ENCODE data around the gene TTC1.
A peak's percentile ranks its signal among the peaks of the same experiment; 100 is the strongest.
"Not testable (repeated sequence)": the region's sequence is repeated elsewhere in the genome, so short reads cannot be mapped to it uniquely, and the experiment has no call there.

The TTC1 gene

DNA sequence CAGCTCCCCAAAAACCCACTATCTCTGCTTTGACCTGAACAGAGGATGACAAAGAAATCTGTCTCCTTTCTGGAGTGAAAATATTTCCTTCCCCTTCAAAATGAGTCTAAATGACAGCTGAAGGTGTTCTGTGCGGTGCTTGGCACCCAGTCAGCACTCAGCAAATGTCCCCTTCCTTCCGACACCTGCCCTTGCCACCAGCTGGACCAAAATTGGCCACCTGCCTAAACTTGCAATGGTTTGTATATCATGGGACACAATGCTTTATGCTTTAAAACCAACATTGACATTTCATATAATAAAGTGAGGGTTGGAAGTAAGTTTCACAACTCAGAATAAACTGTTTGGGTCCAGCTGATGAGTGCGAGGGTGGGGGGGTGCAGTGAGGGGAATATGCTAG, 7.5 kb upstream of the TTC1 start:
- peak; percentile 83 for DNase-seq

DNA sequence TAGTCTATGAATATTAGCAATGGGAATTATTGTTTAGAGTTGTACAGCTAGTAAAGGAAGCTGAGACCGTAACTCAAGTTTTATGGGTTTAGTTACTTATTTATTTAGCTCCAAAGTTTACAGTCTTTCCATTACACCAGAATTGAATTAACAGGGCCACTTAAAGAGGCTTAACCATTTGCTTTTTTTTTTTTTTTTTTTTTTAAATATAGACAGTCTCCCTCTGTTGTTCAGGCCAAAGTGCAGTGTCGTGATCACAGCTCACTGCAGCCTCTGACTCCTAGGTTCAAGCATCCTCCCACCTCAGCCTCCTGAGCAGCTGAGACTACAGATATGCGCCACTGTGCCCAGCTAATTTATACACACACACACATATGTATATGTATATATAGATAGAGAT, 1.4 kb upstream of the TTC1 start:
- DNase-seq = no peak

DNA sequence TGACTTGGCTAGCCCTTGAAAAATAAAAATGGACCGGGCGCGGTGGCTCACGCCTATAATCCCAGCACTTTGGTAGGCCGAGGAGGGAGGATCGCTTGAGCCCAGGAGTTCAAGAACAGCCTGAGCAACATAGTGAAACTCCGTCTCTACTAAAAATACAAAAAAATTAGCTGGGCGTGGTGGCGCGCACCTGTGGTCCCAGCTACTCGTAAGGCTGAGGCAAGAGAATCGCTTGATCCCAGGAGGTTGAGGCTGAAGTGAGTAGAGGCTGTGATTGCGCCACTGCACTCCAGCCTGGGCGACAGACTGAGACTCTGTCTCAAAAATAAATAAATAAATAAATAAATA, 436 bp upstream of the TTC1 start:
- not testable (repeated sequence) for DNase-seq

DNA sequence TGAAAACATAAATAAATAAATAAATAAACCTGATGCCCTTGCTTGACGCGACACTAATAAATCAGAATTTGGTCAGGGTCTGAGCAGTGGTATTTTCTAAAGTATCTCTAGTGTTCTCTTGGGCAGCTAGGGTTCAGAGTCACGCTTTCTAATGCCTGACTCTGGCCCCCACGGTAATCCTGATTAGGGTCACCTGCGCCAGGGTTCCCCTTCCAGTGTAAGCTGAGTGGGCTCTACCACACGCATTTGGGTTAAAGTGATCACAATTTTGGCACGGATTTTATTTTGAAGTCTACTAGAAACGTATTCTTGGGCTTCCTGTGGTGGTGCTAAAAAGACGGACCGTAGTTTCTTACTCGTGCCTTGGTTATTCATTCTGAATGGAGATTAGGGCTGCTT, 651 bp downstream of the TTC1 start:
- no peak for DNase-seq

- DNase-seq = no peak
Observed at GRCh38 chr5:160011471-160011870, 2.5 kb downstream of the TTC1 start.

- DNase-seq = not testable (repeated sequence)
Observed at GRCh38 chr5:160014197-160014596, 5.3 kb downstream of the TTC1 start.

DNA sequence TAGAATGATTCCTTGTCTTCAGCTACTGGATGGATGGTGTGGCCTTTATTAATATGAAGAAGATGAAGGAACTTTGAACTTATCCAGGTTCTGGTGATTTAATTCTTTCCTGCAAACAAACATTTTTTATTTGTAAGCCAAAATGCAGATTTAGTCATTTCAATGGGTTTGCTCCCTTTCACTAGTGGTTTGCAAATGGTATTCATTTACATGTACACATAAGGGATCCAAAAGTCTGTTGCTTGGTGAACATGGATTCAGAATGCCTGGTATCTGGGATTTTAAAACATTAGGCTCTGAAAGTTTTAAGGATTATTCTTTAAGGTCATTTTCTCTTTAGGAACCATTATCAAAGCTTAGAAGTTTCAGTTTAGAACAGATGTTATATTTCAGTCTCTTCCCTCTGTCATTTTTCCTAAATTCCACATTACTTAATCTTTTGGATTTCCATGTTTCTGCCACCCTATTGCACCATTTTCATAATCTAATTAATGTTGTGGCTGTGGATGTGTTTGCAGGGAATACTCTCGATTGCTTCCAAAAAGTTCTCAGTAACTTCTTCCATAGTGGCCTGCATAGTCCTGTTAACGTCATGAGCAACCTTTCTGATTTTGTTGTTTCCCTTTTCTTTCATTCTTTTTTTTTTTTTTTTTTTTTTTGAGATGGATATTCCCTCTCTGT, 10.1 kb downstream of the TTC1 start:
- no peak for DNase-seq

GRCh38 chr5:160020266-160020770, 11.4 kb downstream of the TTC1 start:
- DNase-seq = no peak

- no peak for DNase-seq
Observed at GRCh38 chr5:160020964-160021363, 12.0 kb downstream of the TTC1 start.

DNA sequence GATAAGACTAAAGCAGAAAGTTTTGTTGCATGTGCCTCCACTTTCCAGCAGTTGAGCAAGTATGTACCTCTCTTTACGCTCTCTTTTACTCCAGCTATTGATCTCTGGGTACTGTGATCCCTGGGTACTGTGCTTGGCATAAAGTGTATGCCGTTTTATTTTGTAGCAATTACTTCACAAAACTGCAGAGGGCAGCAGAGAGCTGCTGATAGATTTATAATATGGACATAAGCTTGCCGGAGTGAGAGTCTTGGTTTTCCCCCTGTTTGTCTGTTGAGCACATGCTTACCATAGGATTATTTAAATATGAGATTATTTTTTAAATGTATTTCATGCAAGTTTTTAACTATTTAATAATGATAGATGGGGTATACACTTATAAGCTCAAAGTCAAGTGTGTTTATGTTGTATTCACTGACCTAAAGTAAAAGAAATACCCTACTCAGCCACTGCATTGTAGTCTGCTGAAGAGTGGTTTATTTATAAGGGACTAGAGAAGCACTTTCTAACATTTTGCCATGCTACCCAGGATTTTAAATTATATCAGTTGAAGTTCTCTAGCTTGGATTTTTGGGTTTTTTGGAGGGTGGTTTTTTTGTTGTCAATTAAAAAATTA, 13.0 kb downstream of the TTC1 start:
- peak; percentile 70 for DNase-seq

DNA sequence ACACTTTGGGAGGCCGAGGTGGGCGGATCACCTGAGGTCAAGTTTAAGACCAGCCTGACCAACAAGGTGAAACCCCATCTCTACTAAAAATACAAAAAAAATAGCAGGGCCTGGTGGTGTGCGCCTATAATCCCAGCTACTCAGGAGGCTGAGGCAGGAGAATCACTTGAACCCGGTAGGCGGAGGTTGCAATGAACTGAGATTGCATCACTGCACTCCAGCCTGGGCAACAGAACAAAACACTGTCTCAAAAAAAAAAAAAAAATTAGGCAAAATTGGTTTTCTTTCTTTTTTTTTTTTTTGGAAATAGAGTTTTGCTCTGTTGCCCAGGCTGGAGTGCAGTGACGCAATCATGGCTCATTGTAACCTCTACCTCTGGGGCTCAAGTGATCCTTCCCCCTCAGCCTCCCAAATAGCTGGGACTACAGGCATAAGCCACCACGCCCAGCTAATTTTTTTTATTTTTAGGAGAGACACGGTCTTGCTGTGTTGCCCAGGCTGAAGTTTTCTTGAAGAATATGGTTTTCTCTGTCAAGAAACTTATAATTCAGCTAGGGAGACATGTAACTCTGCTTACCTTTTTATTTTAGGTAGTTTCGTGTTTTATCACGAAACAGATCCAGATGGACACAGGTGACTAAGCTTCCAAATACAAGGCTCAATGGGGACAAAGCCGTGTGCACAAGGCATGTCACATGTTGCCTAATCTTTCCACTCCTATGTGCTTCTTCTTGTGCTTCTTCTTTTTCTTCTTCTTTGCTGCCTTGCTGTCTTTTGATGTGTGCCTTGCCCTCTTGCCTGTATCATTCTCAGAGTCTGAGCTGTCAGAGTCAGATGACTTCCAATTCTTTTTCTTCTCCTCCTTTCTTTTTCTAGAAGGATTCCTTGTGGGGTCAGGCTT, 14.3 kb downstream of the TTC1 start:
- no peak for DNase-seq

DNA sequence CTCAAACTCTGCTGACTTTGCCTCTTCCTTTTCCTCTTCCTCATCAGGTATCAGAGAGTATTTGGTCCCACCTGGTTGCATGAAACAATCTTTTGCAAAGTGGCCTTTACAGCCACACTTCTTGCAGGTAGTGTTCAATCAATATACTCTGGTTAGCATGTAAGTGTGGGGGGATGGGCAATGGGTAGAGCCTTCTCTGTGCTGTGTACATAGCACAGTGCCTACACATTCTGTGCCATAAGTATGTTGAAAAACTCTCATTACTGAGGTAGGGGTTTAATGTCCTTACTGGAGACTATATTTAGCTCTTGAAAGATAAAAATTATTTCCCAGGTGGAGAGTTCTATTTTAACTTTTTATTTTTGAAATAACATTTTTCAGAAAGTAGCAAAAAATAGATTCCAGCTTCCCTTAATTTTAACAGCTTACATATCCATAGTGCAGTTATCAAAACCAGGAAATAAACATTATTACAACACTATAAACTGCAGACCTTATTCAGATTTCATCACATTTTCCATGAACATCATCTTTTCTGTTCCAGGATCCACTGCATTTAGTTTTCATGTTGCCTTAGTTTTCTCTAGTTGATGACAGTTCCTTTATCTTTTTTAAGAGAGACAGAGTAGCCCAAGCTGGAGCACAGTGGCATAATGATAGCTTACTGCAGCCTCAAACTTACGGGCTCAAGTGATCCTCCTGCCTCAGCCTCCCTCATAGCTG, 15.1 kb downstream of the TTC1 start:
- no peak for DNase-seq

DNA sequence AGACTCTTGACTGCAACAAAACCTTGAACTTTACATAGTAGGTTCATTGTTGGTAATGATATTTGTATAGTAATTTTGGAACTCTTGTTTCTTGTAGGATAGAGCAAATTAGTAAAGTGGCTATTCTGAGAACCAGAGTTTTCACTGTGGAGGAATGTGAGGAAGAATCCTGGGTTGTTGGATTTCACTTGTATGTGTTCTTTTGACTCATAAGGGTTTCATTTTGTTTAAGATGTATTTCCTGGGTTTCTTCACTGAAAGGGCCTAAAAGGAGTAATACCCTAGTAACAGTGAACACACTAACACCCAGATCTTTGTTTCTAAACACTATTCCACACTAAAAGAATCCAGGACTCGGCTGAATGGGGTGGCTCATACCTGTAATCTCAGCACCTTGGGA, 20.1 kb downstream of the TTC1 start:
- no peak for DNase-seq

- no peak for DNase-seq
Observed at GRCh38 chr5:160029540-160030139, 20.7 kb downstream of the TTC1 start.

GRCh38 chr5:160030631-160031377, 21.9 kb downstream of the TTC1 start:
- no peak for DNase-seq

DNA sequence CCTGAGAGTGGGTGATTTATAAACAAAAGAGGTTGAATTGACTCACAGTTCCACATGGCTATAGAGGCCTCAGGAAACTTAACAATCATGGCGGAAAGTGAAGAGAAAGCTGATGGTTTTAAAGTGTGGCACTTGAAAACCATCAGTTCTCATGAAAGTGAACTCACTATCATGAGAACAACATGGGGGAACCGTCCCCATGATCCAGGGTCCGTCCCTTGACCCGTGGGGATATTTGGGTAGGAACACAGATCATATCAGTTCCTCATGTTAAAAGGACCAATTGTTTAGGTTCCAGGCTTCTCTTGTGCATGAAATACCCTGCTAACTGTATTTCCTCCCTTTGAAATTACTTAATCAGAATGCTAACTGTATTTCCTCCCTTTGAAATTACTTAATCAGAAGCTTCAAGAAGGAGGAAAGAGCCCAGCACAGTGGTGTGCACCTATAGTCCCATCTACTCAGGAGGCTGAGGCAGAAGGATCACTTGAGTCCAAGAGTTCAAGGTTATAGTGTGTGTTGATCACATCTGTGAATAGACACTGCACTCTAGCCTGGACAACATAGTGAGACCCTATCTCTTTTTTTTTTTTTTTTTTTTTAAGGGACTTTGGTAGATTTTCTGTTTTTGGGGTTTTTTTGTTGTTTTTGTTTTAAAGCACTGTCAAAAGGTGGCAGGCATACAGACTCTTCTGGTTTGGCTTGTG, 24.8 kb downstream of the TTC1 start:
- no peak for DNase-seq

DNA sequence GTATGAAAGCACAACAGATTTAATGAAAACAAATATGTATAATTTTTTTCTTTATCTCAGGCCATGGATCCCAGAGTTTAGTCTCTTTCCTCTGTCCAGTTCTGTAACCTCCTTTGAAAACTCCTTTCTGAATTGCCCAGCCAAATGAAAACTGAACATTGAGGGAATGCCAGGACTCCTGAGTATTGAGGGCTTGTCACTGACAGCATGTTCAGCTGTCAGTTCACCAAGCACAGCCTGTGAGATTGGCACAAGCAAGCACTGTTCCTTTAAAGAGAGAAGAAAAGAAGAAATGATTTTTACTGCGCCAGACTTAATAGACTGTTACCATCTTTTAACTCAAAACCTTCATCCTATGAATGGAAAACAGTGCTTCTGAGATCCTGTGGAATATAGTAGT, 27.3 kb downstream of the TTC1 start:
- DNase-seq = no peak

- no peak for DNase-seq
Observed at GRCh38 chr5:160036884-160037283, 27.9 kb downstream of the TTC1 start.

- no peak for DNase-seq
Observed at GRCh38 chr5:160039810-160040470, 31.0 kb downstream of the TTC1 start.

DNA sequence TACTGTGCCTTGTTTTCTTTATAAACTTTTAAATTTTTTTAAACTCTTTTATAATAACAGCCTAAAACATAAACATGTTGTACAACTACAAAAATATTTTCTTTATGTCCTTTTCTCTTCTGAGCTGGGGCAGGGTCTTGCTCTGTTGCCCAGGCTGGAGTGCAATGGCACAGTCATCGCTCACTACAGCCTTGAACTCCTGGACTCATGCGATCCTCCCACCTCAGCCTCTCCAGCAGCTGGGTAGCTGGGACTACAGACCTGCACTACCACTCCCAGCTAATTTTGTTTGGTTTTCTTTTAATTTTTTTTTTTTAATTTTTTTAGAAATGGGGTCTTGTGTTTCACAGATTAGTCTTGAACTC, 31.5 kb downstream of the TTC1 start:
- no peak for DNase-seq

- DNase-seq = no peak
Observed at GRCh38 chr5:160042671-160043070, 33.7 kb downstream of the TTC1 start.

All from RPMI8226 (cell line).